Hematopoietic multipotent progenitor cell (in vitro differentiated cells): ENCODE measurements around the gene ITGB4. TPM values are rescaled to one million over a fixed set of nuclear protein-coding genes. Genes with fewer than 3 reads are reported as not detected.
"Not testable (repeated sequence)": the region's sequence is repeated elsewhere in the genome, so short reads cannot be mapped to it uniquely, and the experiment has no call there.

ENCODE experiments used
- DNase-seq, 3 donors: peaks; one replicate each; pipeline ENCODE4 v3.0.0-alpha.2; 2011 to 2015; ENCODE audit warnings: low read depth in 2 of 3, low spot score in 2 of 3
- total RNA-seq: library from RNA; depleted of rRNA; stranded (reverse); fragments of >200 nt; gene quantifications from one replicate; pipeline ENCODE4 v1.2.3, GENCODE V29; 2012

The ITGB4 gene
- total RNA-seq, 1 donor = 11.3 TPM

DNA sequence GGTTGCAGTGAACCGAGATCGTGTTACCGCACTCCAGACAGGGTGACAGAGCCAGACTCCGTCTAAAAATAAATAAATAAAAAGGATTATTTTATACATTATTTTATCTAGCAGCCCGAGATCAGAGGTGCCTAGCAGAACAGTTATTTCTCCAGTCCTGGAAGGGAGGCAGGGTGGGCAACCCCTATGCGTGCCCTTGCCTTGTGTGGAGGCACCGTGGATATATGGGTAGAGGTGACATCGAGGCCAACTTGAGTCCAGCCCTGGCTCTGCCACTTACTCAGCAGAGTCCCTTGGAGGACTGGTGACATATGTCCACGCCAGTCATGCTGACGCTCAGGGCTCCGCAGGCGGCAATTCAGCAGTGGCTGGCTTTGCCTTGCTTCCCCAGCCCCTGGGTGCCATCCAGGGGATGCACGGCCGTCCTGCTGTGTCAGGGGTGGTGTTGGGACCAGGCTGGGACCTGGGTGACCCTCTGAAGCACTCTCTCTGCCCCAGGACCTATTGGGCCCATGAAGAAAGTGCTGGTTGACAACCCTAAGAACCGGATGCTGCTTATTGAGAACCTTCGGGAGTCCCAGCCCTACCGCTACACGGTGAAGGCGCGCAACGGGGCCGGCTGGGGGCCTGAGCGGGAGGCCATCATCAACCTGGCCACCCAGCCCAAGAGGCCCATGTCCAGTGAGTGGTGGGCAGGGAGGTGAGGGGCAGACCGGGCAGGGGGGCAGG, 30.6 kb downstream of the ITGB4 start:
- no peak for DNase-seq

DNA sequence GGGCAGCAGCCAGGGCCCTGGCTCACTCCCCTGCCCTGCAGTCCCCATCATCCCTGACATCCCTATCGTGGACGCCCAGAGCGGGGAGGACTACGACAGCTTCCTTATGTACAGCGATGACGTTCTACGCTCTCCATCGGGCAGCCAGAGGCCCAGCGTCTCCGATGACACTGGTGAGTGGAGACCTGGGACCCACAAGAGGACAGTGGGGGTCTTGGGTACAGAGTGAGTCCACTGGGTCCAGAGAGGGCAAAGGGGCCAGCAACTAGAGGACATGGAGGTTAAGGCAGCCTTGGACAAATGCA, 31.1 kb downstream of the ITGB4 start:
- no peak for DNase-seq

DNA sequence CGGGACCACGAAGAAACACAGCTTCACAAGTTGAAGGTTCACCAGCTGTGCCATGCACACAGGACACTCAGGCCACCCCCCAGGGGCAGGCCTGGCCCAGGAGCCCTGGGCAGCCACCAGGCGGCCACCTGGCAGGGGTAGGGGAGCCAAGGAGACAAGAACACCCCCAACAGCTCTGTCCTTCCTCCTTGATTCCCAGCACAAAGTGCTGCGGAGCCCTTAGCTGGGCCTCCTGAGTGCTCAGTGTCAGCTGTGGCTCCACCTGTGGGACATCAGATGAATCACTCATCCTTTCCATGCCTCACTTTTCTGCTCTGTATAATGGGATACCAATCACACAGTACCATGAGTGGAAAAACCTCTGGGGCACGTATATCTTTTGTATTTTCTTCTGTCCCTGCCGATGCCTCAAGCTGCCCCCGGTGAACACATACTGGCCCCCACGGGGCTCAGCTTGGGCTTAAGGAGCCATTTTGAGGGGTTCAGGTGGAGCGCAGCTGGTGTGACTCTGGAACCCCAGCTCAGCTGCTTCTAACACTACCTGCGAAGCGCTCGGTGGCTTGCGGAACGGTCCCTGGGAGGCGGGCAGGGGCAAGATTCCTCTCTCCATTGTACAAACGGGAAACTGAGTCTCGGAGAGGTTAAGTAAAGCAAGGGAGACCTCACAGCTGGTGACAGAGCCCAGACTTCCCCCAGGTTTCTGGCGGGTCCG, 31.7 kb downstream of the ITGB4 start:
- no peak for DNase-seq

DNA sequence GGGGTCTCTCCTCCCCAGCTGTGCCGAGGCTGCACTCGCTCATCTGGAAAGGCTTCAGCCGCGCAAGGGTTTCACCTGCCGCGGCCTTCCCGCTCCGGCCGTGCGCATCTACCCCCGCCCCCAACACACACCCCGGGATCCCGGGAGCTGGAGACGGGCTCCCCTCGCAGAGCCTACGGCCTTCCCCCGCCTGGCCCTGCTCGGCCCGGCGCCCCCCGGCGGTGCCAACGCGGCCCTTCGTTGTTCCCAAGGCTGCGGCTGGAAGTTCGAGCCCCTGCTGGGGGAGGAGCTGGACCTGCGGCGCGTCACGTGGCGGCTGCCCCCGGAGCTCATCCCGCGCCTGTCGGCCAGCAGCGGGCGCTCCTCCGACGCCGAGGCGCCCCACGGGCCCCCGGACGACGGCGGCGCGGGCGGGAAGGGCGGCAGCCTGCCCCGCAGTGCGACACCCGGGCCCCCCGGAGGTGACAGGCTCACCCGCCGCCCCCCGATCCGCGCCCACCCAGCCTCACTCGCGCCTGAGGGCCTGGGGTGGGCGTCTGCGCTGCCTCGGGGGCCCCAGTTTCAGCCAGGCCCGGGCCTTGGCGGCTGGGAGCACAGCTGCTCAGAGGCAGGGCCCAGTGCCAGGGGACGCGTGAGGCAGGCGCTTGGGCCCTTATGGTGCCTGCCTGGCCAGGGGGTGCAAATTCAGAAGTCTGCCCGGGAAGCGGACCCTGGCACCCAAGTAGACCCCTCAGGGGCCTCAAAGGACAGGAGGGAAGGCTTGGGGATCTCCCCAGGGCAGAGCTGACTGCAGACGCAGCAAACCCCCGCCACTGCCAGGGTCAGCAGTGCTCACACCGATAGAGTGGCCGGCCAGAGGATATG, 32.5 kb downstream of the ITGB4 start:
- DNase-seq = peak; percentile 60 to 78 (median 74)

DNA sequence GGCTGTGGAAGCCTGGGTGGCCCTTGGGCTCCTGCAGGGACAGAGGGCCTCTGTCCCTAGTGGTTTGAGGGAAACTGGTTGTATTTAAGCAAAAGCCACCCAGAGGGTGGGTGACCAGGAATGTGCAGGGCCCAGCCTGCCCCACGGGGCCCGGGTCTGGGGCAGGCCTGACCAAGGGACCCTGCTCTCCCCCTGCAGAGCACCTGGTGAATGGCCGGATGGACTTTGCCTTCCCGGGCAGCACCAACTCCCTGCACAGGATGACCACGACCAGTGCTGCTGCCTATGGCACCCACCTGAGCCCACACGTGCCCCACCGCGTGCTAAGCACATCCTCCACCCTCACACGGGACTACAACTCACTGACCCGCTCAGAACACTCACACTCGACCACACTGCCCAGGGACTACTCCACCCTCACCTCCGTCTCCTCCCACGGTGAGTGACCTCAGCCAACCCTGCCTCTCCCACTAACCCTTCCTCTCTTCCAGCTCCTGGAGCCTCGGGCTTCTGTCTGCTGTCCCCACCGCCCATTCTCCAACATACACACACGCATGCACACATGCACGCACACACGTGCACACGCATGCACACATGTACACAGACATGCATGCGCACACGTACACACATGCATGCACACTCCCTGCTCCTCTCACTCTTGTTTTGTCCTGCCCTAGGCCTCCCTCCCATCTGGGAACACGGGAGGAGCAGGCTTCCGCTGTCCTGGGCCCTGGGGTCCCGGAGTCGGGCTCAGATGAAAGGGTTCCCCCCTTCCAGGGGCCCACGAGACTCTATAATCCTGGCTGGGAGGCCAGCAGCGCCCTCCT, 33.3 kb downstream of the ITGB4 start:
- DNase-seq = no peak

DNA sequence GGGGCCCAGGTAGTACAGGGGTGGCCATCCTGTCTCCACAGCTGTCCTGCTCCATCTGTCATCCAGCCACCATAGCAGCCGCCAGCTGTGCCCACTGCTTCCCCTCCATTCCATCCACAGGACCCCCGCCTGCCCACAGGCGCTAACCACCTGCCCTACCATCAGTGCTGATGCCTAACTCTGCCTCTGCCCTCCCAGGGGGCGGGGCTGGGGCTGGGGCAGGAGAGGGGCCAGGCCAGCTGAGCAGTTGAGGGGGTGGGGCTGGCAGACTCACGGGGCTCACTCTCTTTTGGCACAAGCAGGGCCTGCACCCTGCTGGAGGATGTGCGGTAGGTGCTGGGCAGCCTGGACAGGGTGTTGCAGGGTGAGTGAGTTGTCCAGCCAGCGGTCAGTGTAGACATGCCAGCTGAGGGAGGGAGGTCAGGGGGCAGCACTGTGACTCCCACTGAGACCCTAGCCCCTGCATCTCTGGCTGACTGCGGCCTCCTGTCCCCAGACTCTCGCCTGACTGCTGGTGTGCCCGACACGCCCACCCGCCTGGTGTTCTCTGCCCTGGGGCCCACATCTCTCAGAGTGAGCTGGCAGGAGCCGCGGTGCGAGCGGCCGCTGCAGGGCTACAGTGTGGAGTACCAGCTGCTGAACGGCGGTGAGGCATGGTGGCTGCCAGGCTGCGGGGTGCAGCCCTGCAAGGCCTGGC, 34.1 kb downstream of the ITGB4 start:
- peak in 1 of 3 donors; percentile 40 for DNase-seq

DNA sequence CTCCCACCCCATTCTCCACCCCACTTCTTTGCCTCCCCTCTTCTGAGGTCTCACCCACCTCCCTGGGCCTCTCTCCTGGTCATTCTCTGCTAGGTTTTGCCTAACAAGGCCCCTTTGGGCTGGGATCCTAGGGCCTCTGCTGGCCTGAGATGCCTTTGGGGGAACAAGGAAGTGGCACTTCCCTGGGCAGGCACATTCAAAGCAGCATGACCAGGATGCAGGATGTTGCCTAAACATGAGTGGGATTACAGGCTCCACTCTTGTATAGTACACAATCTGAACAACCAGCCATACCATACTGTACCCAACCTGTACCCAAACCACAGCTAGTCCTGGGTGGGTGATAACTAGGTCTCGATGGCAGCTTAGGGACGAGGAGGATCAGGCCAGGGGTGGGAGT, 34.7 kb downstream of the ITGB4 start:
- no peak for DNase-seq

DNA sequence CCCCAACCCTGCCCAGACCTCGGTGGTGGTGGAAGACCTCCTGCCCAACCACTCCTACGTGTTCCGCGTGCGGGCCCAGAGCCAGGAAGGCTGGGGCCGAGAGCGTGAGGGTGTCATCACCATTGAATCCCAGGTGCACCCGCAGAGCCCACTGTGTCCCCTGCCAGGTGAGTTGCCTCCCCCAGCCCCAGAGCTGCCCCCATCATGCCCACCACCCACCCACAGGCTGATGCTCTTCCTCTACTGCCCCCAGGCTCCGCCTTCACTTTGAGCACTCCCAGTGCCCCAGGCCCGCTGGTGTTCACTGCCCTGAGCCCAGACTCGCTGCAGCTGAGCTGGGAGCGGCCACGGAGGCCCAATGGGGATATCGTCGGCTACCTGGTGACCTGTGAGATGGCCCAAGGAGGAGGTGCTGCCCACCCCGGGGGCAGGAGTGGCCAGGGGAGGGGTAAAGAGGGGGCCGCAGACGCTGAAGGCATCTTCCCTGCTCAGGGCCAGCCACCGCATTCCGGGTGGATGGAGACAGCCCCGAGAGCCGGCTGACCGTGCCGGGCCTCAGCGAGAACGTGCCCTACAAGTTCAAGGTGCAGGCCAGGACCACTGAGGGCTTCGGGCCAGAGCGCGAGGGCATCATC, 35.3 kb downstream of the ITGB4 start:
- DNase-seq = no peak

DNA sequence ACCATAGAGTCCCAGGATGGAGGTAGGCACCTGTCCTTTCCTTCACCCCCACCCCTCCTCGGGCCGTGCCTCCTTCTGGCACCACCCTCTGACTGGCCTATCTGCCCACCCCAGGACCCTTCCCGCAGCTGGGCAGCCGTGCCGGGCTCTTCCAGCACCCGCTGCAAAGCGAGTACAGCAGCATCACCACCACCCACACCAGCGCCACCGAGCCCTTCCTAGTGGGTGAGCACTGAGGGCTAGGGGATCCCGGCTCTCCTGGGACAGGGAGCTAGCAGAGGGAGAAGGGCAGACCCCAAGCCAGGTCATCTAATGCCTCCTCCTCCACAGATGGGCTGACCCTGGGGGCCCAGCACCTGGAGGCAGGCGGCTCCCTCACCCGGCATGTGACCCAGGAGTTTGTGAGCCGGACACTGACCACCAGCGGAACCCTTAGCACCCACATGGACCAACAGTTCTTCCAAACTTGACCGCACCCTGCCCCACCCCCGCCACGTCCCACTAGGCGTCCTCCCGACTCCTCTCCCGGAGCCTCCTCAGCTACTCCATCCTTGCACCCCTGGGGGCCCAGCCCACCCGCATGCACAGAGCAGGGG, 35.9 kb downstream of the ITGB4 start:
- no peak for DNase-seq

DNA sequence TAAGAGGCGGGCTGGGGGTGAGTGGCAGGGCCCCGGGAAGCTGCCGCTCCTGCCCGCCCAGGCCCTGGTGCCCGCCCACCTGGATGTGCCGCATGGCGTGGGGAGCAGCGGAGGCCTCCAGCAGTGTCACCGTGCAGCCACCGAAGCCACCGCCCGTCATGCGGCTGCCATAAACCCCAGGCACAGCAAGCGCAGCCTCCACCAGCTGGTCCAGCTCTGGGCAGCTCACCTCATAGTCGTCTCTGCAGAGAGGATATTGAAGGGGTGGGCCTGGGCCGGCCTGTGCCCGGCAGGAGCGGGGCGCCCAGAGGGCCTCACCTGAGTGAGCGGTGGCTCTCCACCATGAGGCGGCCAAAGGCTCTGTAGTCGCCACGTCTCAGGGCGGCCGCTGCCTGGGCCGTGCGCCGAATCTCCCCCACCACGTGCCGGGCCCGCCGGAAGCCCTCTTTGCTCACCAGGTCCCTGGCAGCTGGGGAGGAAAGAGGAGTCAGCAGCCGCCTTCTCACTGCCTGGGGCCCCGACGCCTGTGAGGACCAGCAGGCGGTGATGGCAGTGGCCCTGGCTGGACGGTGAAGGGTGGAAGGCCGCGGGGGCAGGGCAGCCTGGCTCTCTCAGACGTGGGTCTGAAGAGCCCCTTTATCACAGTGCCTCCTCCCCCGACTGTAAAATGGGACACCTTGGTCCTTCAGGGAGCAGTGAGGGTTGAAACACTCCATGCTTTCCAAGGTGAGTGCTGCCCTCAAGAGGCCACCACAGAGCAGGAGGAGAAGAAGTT, 37.1 kb downstream of the ITGB4 start:
- no peak for DNase-seq

DNA sequence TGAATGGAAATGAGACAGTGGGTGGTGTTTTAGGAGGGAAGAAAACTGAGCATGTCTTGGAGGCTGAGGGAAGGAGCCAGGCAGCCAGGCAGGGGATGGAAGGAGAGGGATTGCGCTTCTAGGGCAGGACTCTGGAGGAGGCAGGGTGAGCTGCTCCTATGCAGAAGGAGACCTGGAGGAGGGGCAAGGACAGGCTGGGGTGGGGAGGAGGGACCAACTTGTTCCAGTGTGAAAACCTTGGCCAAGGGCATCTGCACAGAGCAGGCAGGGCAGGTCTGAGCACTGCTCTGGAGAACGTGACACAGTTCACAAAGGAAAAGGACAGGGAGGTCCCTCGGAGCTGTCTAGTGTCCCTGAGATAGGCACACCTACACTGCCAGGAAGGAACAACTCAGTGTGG, 38.2 kb downstream of the ITGB4 start:
- no peak for DNase-seq

DNA sequence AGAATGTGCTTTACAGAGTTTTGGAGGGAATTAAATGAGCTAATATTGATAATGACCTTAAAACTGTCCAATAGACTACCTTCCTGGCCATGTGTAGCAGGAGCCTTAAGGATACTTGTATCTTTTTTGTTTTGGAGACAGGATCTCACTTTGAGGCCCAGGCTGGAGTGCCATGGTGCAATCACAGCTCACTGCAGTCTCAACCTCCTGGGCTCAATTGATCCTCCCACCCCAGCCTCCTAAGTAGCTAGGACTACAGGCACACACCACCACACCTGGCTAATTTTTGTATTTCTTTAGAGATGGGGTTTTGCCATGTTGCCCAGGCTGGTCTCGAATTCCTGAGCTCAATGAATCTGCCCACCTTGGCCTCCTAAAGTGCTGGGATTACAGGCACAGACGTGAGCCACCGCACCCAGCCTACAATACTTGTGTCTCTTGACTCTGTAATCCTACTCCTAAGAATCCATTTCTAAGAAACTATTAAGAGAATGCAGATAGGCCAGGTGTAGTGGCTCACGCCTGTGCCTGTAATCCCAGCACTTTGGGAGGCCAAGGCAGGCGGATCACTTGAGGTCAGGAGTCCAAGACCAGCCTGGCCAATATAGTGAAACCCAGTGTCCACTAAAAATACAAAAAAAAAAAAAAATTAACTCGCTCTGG, 38.9 kb downstream of the ITGB4 start:
- not testable (repeated sequence) for DNase-seq

DNA sequence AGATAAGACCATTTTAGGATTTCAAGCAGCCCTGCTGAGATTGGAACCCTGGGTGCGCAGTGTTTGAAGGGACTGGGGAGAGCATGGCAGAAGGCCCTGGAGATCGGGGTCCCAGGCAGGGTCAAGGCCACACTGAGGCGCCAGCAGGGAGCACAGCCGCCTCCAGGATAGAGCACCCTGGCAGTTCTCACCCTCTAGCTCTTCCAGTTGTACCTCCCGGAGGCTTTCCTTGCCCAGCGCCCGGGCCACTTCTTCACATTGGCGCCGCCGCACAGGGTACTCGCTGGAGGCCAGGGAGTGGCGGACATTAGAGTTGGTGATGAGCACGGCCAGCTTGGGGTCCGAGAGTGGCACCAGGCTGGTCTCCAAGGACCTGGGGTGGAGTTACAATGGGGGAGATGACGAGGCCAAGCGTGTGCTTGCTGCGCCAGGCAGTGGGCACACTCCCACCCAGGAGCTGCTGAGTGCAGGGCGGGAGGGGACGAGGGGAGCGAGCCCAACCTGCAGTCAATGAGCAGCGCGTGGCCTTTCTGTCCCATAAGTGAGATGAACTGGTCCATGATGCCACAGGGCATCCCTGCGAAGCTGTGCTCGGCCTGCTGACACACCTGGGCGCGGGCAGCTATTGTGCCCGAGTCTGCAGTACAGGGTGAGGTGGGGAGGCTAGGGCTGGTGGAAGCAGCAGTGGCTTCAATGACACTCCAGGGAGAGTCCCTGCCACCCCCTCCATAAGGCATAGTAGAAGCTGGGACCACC, 41.4 kb downstream of the ITGB4 start:
- DNase-seq = no peak

DNA sequence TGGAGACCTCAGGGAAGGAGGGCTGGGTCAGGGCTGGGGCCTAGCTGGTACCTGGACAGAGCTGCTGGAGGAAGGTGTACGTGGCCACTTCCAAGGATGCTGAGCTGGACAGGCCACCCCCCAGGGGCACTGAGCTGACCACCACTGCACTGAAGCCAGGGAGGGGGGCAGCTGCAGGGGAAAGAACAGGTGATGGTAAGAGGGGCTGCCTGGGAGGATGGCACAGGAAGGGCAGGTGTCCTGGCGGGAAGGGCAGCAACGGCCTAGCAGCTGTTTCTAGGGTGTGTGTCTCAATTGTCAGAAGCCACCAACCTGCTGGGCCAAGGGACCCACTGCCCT, 42.0 kb downstream of the ITGB4 start:
- no peak for DNase-seq

DNA sequence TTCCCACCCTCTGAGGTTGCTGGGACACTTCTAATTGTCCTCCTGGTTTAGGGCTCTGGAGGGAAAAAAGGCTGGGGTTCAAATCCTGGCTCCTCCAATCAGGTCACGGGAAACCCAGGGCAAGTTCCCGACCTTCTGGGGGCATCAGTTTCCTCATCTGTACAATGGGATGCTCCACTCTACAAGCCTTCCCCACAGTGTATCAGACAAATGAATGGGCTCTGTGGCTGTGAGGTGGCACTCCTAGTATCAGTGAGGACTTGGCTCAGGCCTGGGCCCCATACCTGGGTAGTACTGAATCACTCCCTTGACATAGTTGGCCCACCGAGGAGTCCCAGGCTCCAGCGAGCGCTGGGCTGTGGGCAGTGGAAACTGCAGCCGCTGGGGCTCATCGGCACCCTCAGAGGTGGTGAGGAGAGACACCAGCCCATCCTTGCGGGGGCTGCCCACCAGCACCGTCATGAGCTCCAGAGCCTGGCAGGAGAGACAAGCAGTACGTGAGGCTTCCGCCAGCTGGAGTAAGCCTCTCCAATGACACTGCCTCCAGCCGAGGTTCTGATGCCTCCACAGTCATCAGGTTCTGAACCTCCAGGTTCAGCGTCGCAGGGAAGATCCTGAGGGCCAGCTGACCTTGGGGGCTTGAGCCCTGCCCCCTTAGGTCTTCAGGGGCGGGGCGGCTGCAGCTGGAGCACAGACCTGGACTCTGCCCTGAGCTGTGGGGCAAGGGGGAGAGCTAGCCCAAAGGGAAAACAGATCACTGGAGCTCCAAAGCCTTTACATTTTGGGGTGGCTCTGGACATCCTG, 42.6 kb downstream of the ITGB4 start:
- no peak for DNase-seq

DNA sequence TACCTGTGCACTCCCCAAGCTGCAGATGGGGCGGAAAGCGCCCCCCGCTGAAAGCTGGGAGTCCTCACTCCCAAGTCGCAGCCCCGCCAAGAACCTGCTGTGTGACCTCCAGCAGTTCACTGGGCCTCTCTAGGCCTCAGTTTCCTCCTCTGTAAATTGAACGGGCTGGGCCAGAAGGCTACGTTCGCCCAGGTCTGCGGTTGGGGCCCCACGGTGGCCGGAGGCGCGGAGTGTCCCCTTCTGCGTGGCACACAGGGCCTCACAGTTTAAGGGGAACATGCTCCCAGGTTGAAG, 43.1 kb downstream of the ITGB4 start:
- DNase-seq = no peak
